Stimulated activated CD4-positive, alpha-beta T cell treated with anti-CD3 and anti-CD28 coated beads, Interleukin-1b, Interleukin-23, amount 100 ng/mL, for 1 hour (primary cell): ENCODE data around the gene OR56A3.
"Not testable (repeated sequence)": the region's sequence is repeated elsewhere in the genome, so short reads cannot be mapped to it uniquely, and the experiment has no call there.

Experiments used
- DNase-seq, 2 donors: peaks; one replicate each; pipeline ENCODE4 v3.0.0-alpha.2; 2020; ENCODE audit warnings: low read depth in 2 of 2

OR56A3 gene

GRCh38 chr11:5941951-5942350, at the start of gene OR56A3:
TSS of gene OR56A3 (plus strand) at chr11:5942251. CDS start at chr11:5947347, 5,096 bp downstream.
- no peak for DNase-seq

GRCh38 chr11:5892908-5893307, 49.1 kb upstream of the OR56A3 start, which contains the start of gene OR52E5:
TSS of gene OR52E5 (plus strand) at chr11:5893208. CDS start at chr11:5900777, 7,569 bp downstream.
- no peak for DNase-seq

GRCh38 chr11:5899534-5899933, 42.5 kb upstream of the OR56A3 start:
- DNase-seq: no peak

- no peak for DNase-seq
These were observed 31.5 kb upstream of the OR56A3 start for GRCh38 chr11:5910540-5910939.

- no peak for DNase-seq
These were observed 19.2 kb upstream of the OR56A3 start for GRCh38 chr11:5922749-5923426.

- no peak for DNase-seq
These were observed 18.6 kb upstream of the OR56A3 start for GRCh38 chr11:5923427-5923776.

GRCh38 chr11:5923794-5924193, 18.3 kb upstream of the OR56A3 start:
- DNase-seq: no peak

GRCh38 chr11:5928271-5928670, 13.8 kb upstream of the OR56A3 start:
- no peak for DNase-seq

GRCh38 chr11:5928811-5929210, 13.2 kb upstream of the OR56A3 start:
- DNase-seq: no peak

- no peak for DNase-seq
These were observed 12.3 kb upstream of the OR56A3 start for GRCh38 chr11:5929571-5930368.

- no peak for DNase-seq
These were observed 11.4 kb upstream of the OR56A3 start for GRCh38 chr11:5930614-5931013.

GRCh38 chr11:5931061-5931460, 11.0 kb upstream of the OR56A3 start:
- DNase-seq: no peak

- no peak for DNase-seq
These were observed 9.4 kb upstream of the OR56A3 start for GRCh38 chr11:5932671-5933070.

GRCh38 chr11:5933116-5933515, 8.9 kb upstream of the OR56A3 start:
- DNase-seq: no peak

GRCh38 chr11:5937868-5938602, 4.0 kb upstream of the OR56A3 start:
- no peak for DNase-seq

- no peak for DNase-seq
These were observed 3.5 kb upstream of the OR56A3 start for GRCh38 chr11:5938603-5938965.

GRCh38 chr11:5940748-5941147, 1.3 kb upstream of the OR56A3 start:
- no peak for DNase-seq

- no peak for DNase-seq
These were observed 13.5 kb downstream of the OR56A3 start for GRCh38 chr11:5955586-5955985.

- DNase-seq: not testable (repeated sequence)
These were observed 18.8 kb downstream of the OR56A3 start for GRCh38 chr11:5960704-5961320.

- DNase-seq: no peak
These were observed 24.9 kb downstream of the OR56A3 start for GRCh38 chr11:5966958-5967357.

- no peak for DNase-seq
These were observed 25.7 kb downstream of the OR56A3 start for GRCh38 chr11:5967708-5968107.

- no peak for DNase-seq
These were observed 26.3 kb downstream of the OR56A3 start, which contains the start of gene OR56A5 for GRCh38 chr11:5968394-5968793. TSS of gene OR56A5 (minus strand) at chr11:5968494. CDS start at chr11:5968494, 0 bp downstream.
